Fibroblast of villous mesenchyme (primary cell): ENCODE data around the gene SORBS1. TPM values are rescaled to one million over a fixed set of nuclear protein-coding genes. Genes with fewer than 3 reads are reported as not detected.

Source experiments
- DNase-seq: peaks from one replicate; pipeline ENCODE4 v3.0.0-alpha.2; 2010; ENCODE audit warnings: low read depth
- H3K4me3 ChIP-seq: 2 replicates; pipeline ENCODE4 v1.5.1; 2011; ENCODE audit warnings: low read depth, mild to moderate bottlenecking, low read length
- CTCF ChIP-seq: IDR thresholded peaks from 2 replicates; pipeline ENCODE4 v1.5.1; 2012; ENCODE audit warnings: low read depth, mild to moderate bottlenecking, low read length; ENCODE audit not compliant: insufficient read depth
- total RNA-seq: library from RNA; depleted of rRNA; stranded (reverse); fragments of >200 nt; gene quantifications from 2 replicates; pipeline ENCODE4 v1.2.3, GENCODE V29; 2012

SORBS1 gene
- total RNA-seq, 1 donor: 8.2 TPM

- no peak overlapping the region for H3K4me3 ChIP-seq
- no peak for TF ChIP-seq CTCF
- no peak for DNase-seq
These were observed 183.2 kb downstream of the SORBS1 start for GRCh38 chr10:95377950-95378349.

GRCh38 chr10:95375418-95375817 lies 185.8 kb downstream of the SORBS1 start:
- TF ChIP-seq CTCF: no peak
- H3K4me3 ChIP-seq: no peak overlapping the region
- no peak for DNase-seq

GRCh38 chr10:95374597-95375209 lies 186.5 kb downstream of the SORBS1 start:
- no peak overlapping the region for H3K4me3 ChIP-seq
- peak; percentile 75 for DNase-seq
- TF ChIP-seq CTCF: peak; percentile 98

GRCh38 chr10:95373660-95374059 lies 187.5 kb downstream of the SORBS1 start:
- DNase-seq: no peak
- no peak overlapping the region for H3K4me3 ChIP-seq
- TF ChIP-seq CTCF: no peak

- H3K4me3 ChIP-seq: no peak overlapping the region
- no peak for TF ChIP-seq CTCF
- DNase-seq: no peak
These were observed 196.8 kb downstream of the SORBS1 start for GRCh38 chr10:95364342-95364741.

GRCh38 chr10:95363303-95363912 lies 197.8 kb downstream of the SORBS1 start:
- TF ChIP-seq CTCF: peak; percentile 86
- peak; percentile 78 for DNase-seq
- no peak overlapping the region for H3K4me3 ChIP-seq
